ENCODE data around the gene DDX5. TPM values are rescaled to one million over a fixed set of nuclear protein-coding genes. Genes with fewer than 3 reads are reported as not detected.
"Not testable (repeated sequence)": the region's sequence is repeated elsewhere in the genome, so short reads cannot be mapped to it uniquely, and the experiment has no call there.

The DDX5 gene
- total RNA-seq, 1 donor from 2014 or later = 1,273 TPM

DNA sequence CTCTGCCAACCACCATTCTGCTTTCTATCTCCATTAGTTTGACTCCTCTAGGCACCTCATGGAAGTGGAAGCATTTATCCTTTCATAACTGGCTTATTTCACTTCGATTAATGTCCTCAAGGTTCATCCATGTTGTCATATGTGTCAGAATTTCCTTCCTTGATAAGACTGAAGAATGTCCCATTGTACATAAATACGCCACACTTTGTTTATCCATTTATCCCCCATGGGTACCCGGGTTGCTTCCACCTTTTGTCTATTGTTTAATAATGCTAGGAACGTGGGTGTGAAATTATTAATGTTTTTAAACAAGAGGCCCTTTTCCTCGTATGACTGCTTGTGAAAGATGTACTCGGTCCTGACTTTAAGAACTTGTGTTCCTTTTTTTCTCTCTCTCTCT is 44.3 kb downstream of the DDX5 start:
- DNase-seq = no peak
- Mint-ChIP-seq H3K9me3 (ENCODE audit: unreplicated experiment) (peaks cover 3% of the 10 kb centered on the region), H3K4me3 (ENCODE audit: unreplicated experiment) (no peak overlapping the region), H3K27me3 (ENCODE audit: unreplicated experiment) (peaks cover 2% of the 10 kb centered on the region), H3K27ac (ENCODE audit: unreplicated experiment) (no peak overlapping the region), H3K36me3 (ENCODE audit: unreplicated experiment) (no peaks in the 10 kb centered on the region), H3K4me1 (ENCODE audit: low read depth, unreplicated experiment) (no peaks in the 10 kb centered on the region)
- TF ChIP-seq, protein P1, sequence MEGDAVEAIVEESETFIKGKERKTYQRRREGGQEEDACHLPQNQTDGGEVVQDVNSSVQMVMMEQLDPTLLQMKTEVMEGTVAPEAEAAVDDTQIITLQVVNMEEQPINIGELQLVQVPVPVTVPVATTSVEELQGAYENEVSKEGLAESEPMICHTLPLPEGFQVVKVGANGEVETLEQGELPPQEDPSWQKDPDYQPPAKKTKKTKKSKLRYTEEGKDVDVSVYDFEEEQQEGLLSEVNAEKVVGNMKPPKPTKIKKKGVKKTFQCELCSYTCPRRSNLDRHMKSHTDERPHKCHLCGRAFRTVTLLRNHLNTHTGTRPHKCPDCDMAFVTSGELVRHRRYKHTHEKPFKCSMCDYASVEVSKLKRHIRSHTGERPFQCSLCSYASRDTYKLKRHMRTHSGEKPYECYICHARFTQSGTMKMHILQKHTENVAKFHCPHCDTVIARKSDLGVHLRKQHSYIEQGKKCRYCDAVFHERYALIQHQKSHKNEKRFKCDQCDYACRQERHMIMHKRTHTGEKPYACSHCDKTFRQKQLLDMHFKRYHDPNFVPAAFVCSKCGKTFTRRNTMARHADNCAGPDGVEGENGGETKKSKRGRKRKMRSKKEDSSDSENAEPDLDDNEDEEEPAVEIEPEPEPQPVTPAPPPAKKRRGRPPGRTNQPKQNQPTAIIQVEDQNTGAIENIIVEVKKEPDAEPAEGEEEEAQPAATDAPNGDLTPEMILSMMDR (IDR thresholded peaks at IDR 0.05; ENCODE audit: partially characterized antibody, unreplicated experiment) = no peak

DNA sequence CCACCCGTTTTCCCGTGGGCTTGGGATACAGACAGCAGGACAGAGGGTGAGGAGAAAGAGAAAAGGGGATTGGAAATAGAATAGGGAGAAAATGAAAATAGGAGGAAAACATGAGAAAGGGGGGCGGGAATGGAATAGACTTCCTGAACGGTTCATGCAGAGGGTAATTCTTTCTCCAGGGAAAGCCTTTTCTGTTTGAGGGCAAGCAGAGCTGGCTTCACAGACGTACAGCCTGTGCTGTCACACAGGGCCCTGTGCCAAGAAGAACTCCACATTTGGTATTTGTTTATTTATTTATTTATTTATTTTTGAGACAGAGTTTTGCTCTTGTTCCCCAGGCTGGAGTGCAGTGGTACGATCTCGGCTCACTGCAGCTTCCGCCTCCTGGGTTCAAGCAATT is 45.1 kb downstream of the DDX5 start:
- Mint-ChIP-seq H3K27me3 (ENCODE audit: unreplicated experiment) (peaks cover 2% of the 10 kb centered on the region), H3K4me3 (ENCODE audit: unreplicated experiment) (no peak overlapping the region), H3K36me3 (ENCODE audit: unreplicated experiment) (no peaks in the 10 kb centered on the region), H3K27ac (ENCODE audit: unreplicated experiment) (no peak overlapping the region), H3K4me1 (ENCODE audit: low read depth, unreplicated experiment) (no peaks in the 10 kb centered on the region), H3K9me3 (ENCODE audit: unreplicated experiment) (peaks cover 2% of the 10 kb centered on the region)
- no peak for DNase-seq
- TF ChIP-seq, protein P1 (IDR thresholded peaks at IDR 0.05; ENCODE audit: partially characterized antibody, unreplicated experiment) = no peak

DNA sequence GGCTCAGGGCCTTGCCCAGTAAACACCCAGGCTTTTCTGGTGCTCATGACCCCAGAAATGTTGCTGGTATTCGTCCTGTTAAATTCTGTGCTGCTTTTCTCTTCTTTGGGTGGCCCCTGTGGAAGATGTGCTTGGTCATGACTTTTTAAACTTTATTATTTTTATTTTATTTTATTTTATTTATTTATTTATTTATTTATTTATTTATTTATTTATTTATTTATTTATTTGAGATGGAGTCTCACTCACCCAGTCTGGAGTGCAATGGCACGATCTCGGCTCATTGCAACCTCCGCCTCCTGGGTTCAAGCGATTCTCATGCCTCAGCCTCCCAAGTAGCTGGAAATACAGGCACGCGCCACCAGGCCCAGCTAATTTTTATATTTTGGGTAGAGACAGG is 46.3 kb downstream of the DDX5 start:
- not testable (repeated sequence) for H3K36me3 Mint-ChIP-seq (ENCODE audit: unreplicated experiment)

DNA sequence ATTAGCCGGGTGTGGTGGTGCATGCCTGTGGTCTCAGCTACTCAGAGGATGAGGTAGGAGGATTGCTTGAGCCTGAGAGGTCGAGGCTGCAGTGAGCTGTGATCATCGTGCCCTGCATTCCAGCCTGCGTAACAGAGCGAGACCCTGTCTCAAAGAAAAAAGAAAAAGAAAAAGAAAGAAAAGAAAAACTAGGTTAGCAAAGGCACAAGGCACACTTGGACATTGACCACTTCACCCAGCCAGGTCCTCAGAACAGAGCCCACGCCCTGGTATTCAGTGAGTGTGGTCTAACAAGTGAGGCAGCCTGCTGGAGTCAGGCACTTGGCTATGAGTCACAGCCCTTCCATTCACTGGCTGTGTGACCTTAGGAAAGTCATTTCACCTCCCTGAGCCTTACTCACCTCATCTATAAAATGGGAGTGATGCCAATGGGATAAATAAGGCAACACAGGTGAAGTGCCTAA is 46.8 kb downstream of the DDX5 start:
- no peak overlapping the region for H3K4me3 Mint-ChIP-seq (ENCODE audit: unreplicated experiment)
- H3K36me3 Mint-ChIP-seq (ENCODE audit: unreplicated experiment) = no peaks in the 10 kb centered on the region
- no peak overlapping the region for H3K27ac Mint-ChIP-seq (ENCODE audit: unreplicated experiment)
- DNase-seq = no peak
- TF ChIP-seq, protein P1 (IDR thresholded peaks at IDR 0.05; ENCODE audit: partially characterized antibody, unreplicated experiment) = no peak
- no peaks in the 10 kb centered on the region for H3K4me1 Mint-ChIP-seq (ENCODE audit: low read depth, unreplicated experiment)
- H3K9me3 Mint-ChIP-seq (ENCODE audit: unreplicated experiment) = peaks cover 2% of the 10 kb centered on the region
- H3K27me3 Mint-ChIP-seq (ENCODE audit: unreplicated experiment) = no peaks in the 10 kb centered on the region

More for the DNA sequence above, 46.3 kb downstream of the DDX5 start:
- not testable (repeated sequence) for H3K4me1 Mint-ChIP-seq (ENCODE audit: low read depth, unreplicated experiment); H3K4me3 Mint-ChIP-seq (ENCODE audit: unreplicated experiment); H3K27ac Mint-ChIP-seq (ENCODE audit: unreplicated experiment); H3K27me3 Mint-ChIP-seq (ENCODE audit: unreplicated experiment); H3K9me3 Mint-ChIP-seq (ENCODE audit: unreplicated experiment); DNase-seq

DNA sequence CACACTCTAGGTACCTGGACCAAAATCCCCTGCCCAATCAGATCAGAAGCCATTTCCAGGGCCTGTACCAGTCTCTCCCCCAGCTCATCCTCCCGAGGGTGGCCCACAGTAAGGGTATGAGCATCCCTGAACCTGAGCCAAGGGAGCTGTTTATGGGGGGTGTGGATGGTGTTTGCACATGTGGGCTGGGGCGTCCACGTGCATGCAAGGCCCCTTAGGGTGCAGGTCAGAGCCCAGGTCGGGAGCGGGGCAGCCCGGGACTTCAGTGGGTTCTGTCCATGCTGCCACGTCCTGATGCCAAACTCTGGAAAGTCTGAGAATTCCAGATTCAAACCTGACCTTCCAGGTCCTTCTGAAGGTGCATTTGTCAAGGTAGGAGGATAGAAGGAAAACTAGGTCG is 47.3 kb downstream of the DDX5 start:
- H3K9me3 Mint-ChIP-seq (ENCODE audit: unreplicated experiment) = peaks cover 2% of the 10 kb centered on the region
- no peaks in the 10 kb centered on the region for H3K27me3 Mint-ChIP-seq (ENCODE audit: unreplicated experiment)
- no peak for DNase-seq
- H3K4me1 Mint-ChIP-seq (ENCODE audit: low read depth, unreplicated experiment) = no peaks in the 10 kb centered on the region
- TF ChIP-seq, protein P1 (IDR thresholded peaks at IDR 0.05; ENCODE audit: partially characterized antibody, unreplicated experiment) = no peak
- no peaks in the 10 kb centered on the region for H3K36me3 Mint-ChIP-seq (ENCODE audit: unreplicated experiment)
- no peak overlapping the region for H3K4me3 Mint-ChIP-seq (ENCODE audit: unreplicated experiment)
- H3K27ac Mint-ChIP-seq (ENCODE audit: unreplicated experiment) = no peak overlapping the region

DNA sequence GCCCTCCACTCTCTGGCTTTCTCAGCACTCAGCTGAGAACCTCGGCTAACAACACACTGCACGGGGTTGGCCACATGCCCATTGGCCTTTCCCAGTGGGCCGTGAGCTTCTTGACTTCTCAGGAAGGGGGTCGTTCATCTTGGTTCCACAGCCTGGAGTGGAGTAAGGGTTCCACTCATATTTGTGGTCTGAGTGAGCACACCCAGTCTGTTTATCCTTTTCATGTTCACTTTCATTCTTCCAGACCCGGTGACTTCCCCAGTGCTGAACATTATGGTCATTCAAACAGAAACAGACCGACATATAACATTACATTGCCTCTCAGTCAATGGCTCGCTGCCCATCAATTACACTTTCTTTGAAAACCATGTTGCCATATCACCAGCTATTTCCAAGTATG is 48.9 kb downstream of the DDX5 start:
- peaks cover 2% of the 10 kb centered on the region for H3K9me3 Mint-ChIP-seq (ENCODE audit: unreplicated experiment)
- H3K4me3 Mint-ChIP-seq (ENCODE audit: unreplicated experiment) = no peak overlapping the region
- no peak for DNase-seq
- TF ChIP-seq, protein P1 (IDR thresholded peaks at IDR 0.05; ENCODE audit: partially characterized antibody, unreplicated experiment) = no peak
- no peak overlapping the region for H3K27ac Mint-ChIP-seq (ENCODE audit: unreplicated experiment)
- no peaks in the 10 kb centered on the region for H3K36me3 Mint-ChIP-seq (ENCODE audit: unreplicated experiment)
- no peaks in the 10 kb centered on the region for H3K4me1 Mint-ChIP-seq (ENCODE audit: low read depth, unreplicated experiment)
- H3K27me3 Mint-ChIP-seq (ENCODE audit: unreplicated experiment) = no peaks in the 10 kb centered on the region
